ENCODE data around the gene B3GAT2. TPM values are rescaled to one million over a fixed set of nuclear protein-coding genes. Genes with fewer than 3 reads are reported as not detected.

The B3GAT2 gene
- total RNA-seq, 1 experiment from 2014 or later, result 0.05 TPM

DNA sequence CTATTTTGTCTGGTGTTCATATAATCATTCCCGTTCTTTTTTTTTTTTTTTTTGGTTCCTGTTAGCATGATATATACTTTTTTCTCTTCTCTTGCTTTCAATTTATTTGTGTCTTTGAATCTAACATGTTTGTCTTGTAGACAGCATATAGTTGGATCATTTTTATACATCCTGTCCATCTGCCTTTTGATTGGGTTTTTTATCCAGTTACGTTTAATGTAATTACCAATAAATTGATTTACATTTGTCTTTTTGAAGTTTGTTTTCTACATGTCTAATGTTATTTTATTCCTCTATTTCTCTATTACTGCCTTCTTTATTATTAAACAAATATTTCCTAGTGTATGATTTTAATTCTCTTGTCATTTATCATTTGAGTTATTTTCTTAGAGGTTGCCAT lies 84.4 kb downstream of the B3GAT2 start:
- POLR2A ChIA-PET, result no interaction called here
- no peaks in the 10 kb centered on the region for H3K36me3 ChIP-seq (ENCODE audit: control insufficient read depth, insufficient read depth, low read length)
- ATAC-seq, result no peak
- no peaks in the 10 kb centered on the region for H3K4me1 ChIP-seq (ENCODE audit: control insufficient read depth, insufficient read depth, low read length)
- no peak for TF ChIP-seq POLR2AphosphoS5 (IDR thresholded peaks at IDR 0.05; ENCODE audit: low read depth, low read length)
- TF ChIP-seq CTCF (IDR thresholded peaks at IDR 0.05), result no peak
- TF ChIP-seq REST (IDR thresholded peaks at IDR 0.05; ENCODE audit: insufficient read depth in 1 of 2, low read depth in 2 of 2, low read length in 1 of 2), result no peak
- TF ChIP-seq TCF7L2 (IDR thresholded peaks at IDR 0.05; ENCODE audit: low read depth, low read length), result no peak
- TF ChIP-seq SIN3A (IDR thresholded peaks at IDR 0.05; ENCODE audit: borderline replicate concordance, insufficient read depth, low read depth, low read length), result no peak
- H3K27ac ChIP-seq (ENCODE audit: low read length), result no peak overlapping the region
- DNase-seq (ENCODE audit: low read depth, low spot score), result no peak
- peaks cover 18% of the 10 kb centered on the region for H3K9me3 ChIP-seq (ENCODE audit: control insufficient read depth, insufficient read depth, low read depth, low read length)
- in situ Hi-C loops (cut with HindIII; ENCODE audit: low pct_unique_long_range_greater_than_20kb, low sequenced_read_pairs), result no loop called here
- no peak overlapping the region for H3K4me3 ChIP-seq (ENCODE audit: low read depth in 2 of 2, low read length in 2 of 2)
- CTCF ChIA-PET, result no interaction called here
- intact Hi-C loops (cut with micrococcal nuclease; ENCODE audit: unreplicated experiment), result no loop called here
- no peaks in the 10 kb centered on the region for H3K27me3 ChIP-seq (ENCODE audit: control insufficient read depth, insufficient read depth, low read length)
- no TSS peak for BruUV-seq (replicated peaks)

- BruUV-seq (replicated peaks), result no TSS peak
- CTCF ChIA-PET, result no interaction called here
- ATAC-seq (no peak), DNase-seq (ENCODE audit: low read depth, low spot score) (no peak)
- intact Hi-C loops (cut with micrococcal nuclease; ENCODE audit: unreplicated experiment), result no loop called here
- POLR2A ChIA-PET, result no interaction called here
- TF ChIP-seq REST (IDR thresholded peaks at IDR 0.05; ENCODE audit: insufficient read depth in 1 of 2, low read depth in 2 of 2, low read length in 1 of 2) (no peak), CTCF (IDR thresholded peaks at IDR 0.05) (no peak), SIN3A (IDR thresholded peaks at IDR 0.05; ENCODE audit: borderline replicate concordance, insufficient read depth, low read depth, low read length) (no peak), POLR2AphosphoS5 (IDR thresholded peaks at IDR 0.05; ENCODE audit: low read depth, low read length) (no peak), TCF7L2 (IDR thresholded peaks at IDR 0.05; ENCODE audit: low read depth, low read length) (no peak)
- in situ Hi-C loops (cut with HindIII; ENCODE audit: low pct_unique_long_range_greater_than_20kb, low sequenced_read_pairs), result no loop called here
- Histone ChIP-seq H3K9me3 (ENCODE audit: control insufficient read depth, insufficient read depth, low read depth, low read length) (no peaks in the 10 kb centered on the region), H3K4me1 (ENCODE audit: control insufficient read depth, insufficient read depth, low read length) (no peaks in the 10 kb centered on the region), H3K27me3 (ENCODE audit: control insufficient read depth, insufficient read depth, low read length) (no peaks in the 10 kb centered on the region; the same call in 1 of the 2 replicates), H3K4me3 (ENCODE audit: low read depth in 2 of 2, low read length in 2 of 2) (no peak overlapping the region), H3K36me3 (ENCODE audit: control insufficient read depth, insufficient read depth, low read length) (no peaks in the 10 kb centered on the region), H3K27ac (ENCODE audit: low read length) (no peak overlapping the region)
Observed at GRCh38 chr6:70864401-70864800, 92.5 kb downstream of the B3GAT2 start.
